HCT116 (cell line): ENCODE measurements around the gene TMEM74B.

Source experiments
- CEBPB ChIP-seq: IDR thresholded peaks from 2 replicates; pipeline ENCODE4 v1.6.1; 2012; ENCODE audit warnings: low read depth
- CTCF ChIP-seq, 3 experiments: fragments of 200-600 bp in 1 of 3; sonication (generic) in 1 of 3; IDR thresholded peaks in 2 of 3; conservative IDR thresholded peaks in 1 of 3; 2 replicates each; pipeline ENCODE4 v1.5.1; 2012 to 2017; ENCODE audit warnings: low read depth in 2 of 3, low read length in 2 of 3, antibody characterized with exemption in 1 of 3, borderline replicate concordance in 1 of 3, control low read depth in 1 of 3, mild to moderate bottlenecking in 1 of 3, mixed read lengths in 1 of 3, mixed run types in 1 of 3, moderate library complexity in 1 of 3; ENCODE audit not compliant: insufficient read depth in 1 of 3
- MAX ChIP-seq: IDR thresholded peaks from 2 replicates; pipeline ENCODE4 v1.6.1; 2012
- SRF ChIP-seq: IDR thresholded peaks from 2 replicates; pipeline ENCODE4 v1.6.1; 2012; ENCODE audit warnings: low read depth

GRCh38 chr20:1224205-1224890, 39.6 kb upstream of the TMEM74B start:
- TF ChIP-seq MAX (no peak), SRF (no peak), CEBPB (no peak), CTCF (IDR thresholded peaks at IDR 0.05 in 2 of 3, conservative IDR thresholded peaks at IDR 0.05 in 1 of 3; ENCODE audit: borderline replicate concordance in 1 of 3, insufficient read depth in 1 of 3, low read depth in 2 of 3, low read length in 2 of 3) (no peak)
